ENCODE measurements around the gene RPS6KL1.

The RPS6KL1 gene

GRCh38 chr14:74882103-74882920 lies 40.7 kb downstream of the RPS6KL1 start:
- FAIRE-seq: no peak

- no peak for FAIRE-seq
Observed at GRCh38 chr14:74881431-74882102, 41.5 kb downstream of the RPS6KL1 start, which contains the start of gene DLST. Gene DLST (plus strand): TSS chr14:74881916. CDS start chr14:74881954, 38 bp downstream.

DNA sequence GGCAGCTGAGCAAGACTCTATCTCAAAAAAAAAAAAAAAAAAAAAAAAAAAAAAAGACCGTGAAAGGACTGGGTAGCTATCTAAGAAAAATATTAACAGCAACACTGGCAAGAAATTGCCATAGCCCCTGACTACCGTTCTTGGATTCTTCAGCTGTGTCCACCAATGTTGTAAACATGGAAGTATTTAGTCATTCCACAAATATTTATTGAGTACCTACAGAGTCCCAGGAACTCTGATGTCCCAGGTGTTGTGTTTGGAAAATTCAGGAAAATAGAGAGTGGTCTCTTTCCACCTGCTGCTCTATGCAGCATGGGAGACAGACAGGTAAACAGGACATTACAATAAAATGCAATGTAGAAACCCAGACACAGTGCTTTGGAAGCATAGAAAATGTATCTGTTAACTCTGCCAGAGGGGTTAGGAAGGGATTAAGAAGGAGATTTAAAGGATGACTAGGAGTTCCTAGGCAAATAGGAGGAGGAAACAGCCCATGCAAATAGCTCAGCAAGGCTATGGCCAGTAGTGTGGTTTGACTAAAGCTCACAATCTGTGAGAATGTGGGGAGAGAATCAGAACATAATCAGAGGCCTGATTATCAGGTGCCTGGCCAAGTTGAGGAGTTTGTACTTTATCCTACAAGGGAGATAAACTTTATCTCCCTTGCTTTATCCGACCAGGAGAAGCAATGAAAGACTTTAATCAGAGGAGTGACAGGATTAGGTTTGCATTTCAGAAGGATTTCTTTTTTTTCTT lies 43.5 kb downstream of the RPS6KL1 start:
- no peak for FAIRE-seq

GRCh38 chr14:74875941-74876913 lies 46.8 kb downstream of the RPS6KL1 start, which contains the start of gene PROX2:
Gene PROX2 (minus strand): TSS chr14:74876145. CDS start chr14:74863834, 12,311 bp downstream.
- FAIRE-seq: no peak

- FAIRE-seq: no peak
Observed at GRCh38 chr14:74875204-74875603, 47.9 kb downstream of the RPS6KL1 start.

DNA sequence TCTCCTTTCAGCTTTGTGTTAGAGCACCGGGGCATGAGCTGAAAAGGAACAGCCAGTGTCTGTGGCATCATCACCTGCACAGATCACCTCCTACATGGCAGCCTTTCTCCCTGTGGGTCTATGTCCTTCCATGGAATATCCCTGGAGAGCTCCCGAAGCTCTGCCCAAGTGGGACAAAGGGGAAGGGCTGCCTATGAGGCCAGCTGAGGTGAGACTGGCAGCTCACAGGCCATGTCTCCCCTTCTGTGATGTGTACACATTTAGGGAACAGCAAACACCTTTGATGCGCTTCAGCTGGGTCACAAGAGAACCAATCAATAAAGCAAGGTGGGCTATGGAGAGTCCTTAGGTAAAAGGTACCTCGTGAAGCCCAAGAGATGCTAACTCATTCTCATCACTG lies 51.2 kb downstream of the RPS6KL1 start:
- no peak for FAIRE-seq

DNA sequence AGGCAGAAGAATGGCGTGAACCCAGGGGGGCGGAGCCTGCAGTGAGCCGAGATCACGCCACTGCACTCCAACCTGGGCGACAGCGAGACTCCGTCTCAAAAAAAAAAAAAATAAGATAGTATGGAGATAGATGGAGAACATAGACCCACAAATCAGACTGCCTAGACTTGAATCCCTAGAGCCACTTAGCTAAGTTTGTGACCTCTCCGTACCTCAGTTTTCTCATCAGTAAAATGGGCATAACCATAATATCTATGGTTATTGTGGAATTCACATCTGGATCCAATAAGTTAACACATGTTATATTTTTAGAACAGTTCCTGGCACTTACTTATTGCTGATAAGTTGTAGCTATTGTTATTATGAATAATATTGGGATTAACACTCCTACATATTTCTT lies 54.3 kb downstream of the RPS6KL1 start:
- no peak for FAIRE-seq

GRCh38 chr14:74867673-74868072 lies 55.4 kb downstream of the RPS6KL1 start:
- no peak for FAIRE-seq

- no peak for FAIRE-seq
Observed at GRCh38 chr14:74866708-74867389, 56.2 kb downstream of the RPS6KL1 start.

DNA sequence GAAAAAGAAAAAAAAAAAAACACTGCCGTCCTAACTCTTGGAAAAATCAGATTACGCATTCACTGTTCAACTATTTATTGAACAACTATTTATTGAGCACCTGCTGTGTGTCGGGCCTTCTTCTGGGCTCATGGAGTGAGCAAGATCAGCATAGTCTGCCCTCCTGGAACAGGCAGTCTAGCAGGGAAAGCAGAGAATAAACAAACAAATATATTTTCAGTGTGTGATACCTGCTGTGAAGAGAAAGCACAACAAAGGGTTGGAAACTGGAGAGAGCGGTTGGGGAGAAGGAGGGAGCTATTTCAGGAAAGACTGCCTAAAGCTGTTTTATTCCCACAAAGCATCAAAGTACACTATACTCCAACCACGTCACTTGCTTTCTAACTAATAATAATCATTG lies 57.9 kb downstream of the RPS6KL1 start:
- no peak for FAIRE-seq

GRCh38 chr14:74864198-74864597 lies 58.9 kb downstream of the RPS6KL1 start:
- FAIRE-seq: no peak

GRCh38 chr14:74863274-74863673 lies 59.8 kb downstream of the RPS6KL1 start:
- FAIRE-seq: no peak

- FAIRE-seq: no peak
Observed at GRCh38 chr14:74861734-74862090, 61.3 kb downstream of the RPS6KL1 start.

GRCh38 chr14:74860899-74861733 lies 61.9 kb downstream of the RPS6KL1 start:
- no peak for FAIRE-seq

DNA sequence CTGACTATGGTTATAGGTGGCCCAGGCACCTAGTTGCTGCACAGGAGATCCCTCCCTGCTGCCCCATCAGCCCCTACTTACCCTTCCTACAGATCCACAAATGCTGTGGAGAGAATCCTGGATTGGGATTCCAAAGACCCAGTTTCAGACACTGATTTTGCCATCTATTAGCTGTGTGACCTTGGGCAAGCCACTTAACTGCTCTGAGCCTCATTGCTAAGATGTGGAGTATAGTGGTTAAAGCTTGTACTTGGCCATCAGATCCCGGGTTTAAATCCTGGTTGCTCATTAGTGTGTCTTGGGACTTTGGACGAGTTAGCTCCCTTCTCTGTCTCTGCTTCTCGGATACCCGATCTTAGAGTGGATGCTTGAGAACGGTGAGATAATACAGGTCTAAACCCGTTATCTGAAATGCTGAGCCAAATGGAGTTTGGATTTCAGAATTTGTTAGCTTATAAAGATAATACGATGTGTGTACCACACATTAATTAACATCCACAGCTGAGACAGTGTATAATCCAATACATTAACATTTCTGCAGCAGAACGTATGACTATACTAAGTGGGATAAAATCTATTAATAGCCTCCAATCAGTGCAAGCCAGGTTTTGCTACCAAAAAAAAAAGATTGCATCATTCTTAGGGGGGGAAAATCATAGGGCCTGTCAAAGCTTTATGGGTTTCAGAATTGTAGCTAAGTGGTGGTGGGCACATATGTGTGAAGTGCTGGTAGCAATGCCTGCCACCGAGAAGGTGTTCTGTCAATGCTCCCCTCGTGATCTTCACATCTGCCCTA lies 63.1 kb downstream of the RPS6KL1 start:
- FAIRE-seq: no peak

- no peak for FAIRE-seq
Observed at GRCh38 chr14:74858022-74858421, 65.0 kb downstream of the RPS6KL1 start.

GRCh38 chr14:74856366-74856765 lies 66.7 kb downstream of the RPS6KL1 start:
- FAIRE-seq: no peak

DNA sequence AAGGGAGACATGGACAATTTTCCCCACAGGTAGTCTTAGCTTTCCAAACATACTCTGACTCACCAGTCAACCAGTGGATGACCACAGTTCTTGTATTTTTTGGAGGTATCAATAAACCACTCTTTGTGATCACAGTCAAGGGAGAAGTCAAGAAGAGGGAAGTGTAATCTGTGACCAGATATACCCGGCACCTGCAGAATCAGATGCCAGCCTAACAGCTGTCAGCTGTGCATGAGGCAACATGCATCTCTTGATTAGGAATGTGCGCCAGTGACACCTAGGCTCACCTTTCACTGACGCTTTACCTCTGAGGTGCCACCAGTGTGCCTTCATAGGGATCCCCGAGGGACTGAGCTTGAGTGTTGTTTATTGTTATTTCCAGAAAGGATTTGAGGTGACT lies 67.1 kb downstream of the RPS6KL1 start:
- FAIRE-seq: no peak

GRCh38 chr14:74855021-74855420 lies 68.0 kb downstream of the RPS6KL1 start:
- no peak for FAIRE-seq
